ENCODE measurements around the gene ZNF184. TPM values are rescaled to one million over a fixed set of nuclear protein-coding genes. Genes with fewer than 3 reads are reported as not detected.
A peak's percentile ranks its signal among the peaks of the same experiment; 100 is the strongest.

ZNF184 gene
- total and polyA plus RNA-seq, 9 of the 15 experiments (the other 6 are each of a cell fraction or from before 2014, with no cell fraction given), result 7.6 to 22.2 (median 12.8) TPM

- TF ChIP-seq REST (IDR thresholded peaks at IDR 0.05; ENCODE audit: borderline replicate concordance), result no peak
- no peak for TF ChIP-seq REST (CRISPR knock-in tag; IDR thresholded peaks at IDR 0.05; ENCODE audit: low read depth)
- TF ChIP-seq, protein P1, sequence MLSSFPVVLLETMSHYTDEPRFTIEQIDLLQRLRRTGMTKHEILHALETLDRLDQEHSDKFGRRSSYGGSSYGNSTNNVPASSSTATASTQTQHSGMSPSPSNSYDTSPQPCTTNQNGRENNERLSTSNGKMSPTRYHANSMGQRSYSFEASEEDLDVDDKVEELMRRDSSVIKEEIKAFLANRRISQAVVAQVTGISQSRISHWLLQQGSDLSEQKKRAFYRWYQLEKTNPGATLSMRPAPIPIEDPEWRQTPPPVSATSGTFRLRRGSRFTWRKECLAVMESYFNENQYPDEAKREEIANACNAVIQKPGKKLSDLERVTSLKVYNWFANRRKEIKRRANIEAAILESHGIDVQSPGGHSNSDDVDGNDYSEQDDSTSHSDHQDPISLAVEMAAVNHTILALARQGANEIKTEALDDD (IDR thresholded peaks at IDR 0.05), result no peak
- TF ChIP-seq EP300 (IDR thresholded peaks at IDR 0.05; ENCODE audit: low read length), result no peak
- no peak for TF ChIP-seq ARID2 (IDR thresholded peaks at IDR 0.05)
- TF ChIP-seq ZNF124 (CRISPR knock-in tag; IDR thresholded peaks at IDR 0.05), result no peak
- TF ChIP-seq, protein P2, sequence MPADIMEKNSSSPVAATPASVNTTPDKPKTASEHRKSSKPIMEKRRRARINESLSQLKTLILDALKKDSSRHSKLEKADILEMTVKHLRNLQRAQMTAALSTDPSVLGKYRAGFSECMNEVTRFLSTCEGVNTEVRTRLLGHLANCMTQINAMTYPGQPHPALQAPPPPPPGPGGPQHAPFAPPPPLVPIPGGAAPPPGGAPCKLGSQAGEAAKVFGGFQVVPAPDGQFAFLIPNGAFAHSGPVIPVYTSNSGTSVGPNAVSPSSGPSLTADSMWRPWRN (IDR thresholded peaks at IDR 0.05; ENCODE audit: low read depth), result no peak
- TF ChIP-seq, protein P3, sequence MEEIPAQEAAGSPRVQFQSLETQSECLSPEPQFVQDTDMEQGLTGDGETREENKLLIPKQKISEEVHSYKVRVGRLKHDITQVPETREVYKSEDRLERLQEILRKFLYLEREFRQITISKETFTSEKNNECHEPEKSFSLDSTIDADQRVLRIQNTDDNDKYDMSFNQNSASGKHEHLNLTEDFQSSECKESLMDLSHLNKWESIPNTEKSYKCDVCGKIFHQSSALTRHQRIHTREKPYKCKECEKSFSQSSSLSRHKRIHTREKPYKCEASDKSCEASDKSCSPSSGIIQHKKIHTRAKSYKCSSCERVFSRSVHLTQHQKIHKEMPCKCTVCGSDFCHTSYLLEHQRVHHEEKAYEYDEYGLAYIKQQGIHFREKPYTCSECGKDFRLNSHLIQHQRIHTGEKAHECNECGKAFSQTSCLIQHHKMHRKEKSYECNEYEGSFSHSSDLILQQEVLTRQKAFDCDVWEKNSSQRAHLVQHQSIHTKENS (CRISPR knock-in tag; IDR thresholded peaks at IDR 0.05), result no peak
- 0 out of 2 replicates have a peak, but pooled peaks have one; percentile 29 for TF ChIP-seq CXXC5 (CRISPR knock-in tag; IDR thresholded peaks at IDR 0.05)
- peak; percentile 59; the same call in 1 of the 2 replicates for TF ChIP-seq CEBPG (CRISPR knock-in tag; IDR thresholded peaks at IDR 0.05)
- peak; percentile 65 to 84 for TF ChIP-seq CEBPG (tag; conservative IDR thresholded peaks at IDR 0.05 in 1 of 2, IDR thresholded peaks at IDR 0.05 in 1 of 2)
- no peak for TF ChIP-seq GTF2E2 (tag; IDR thresholded peaks at IDR 0.05)
- no peak for TF ChIP-seq RNF2 (IDR thresholded peaks at IDR 0.05)
- TF ChIP-seq EP400 (IDR thresholded peaks at IDR 0.05), result no peak
Observed at GRCh38 chr6:27507041-27507956, 34.4 kb upstream of the ZNF184 start (continued).

Data from K562 (cell line).